IPS-18a (cell line): ENCODE data around the gene COL9A3.
"Not testable (repeated sequence)": the region's sequence is repeated elsewhere in the genome, so short reads cannot be mapped to it uniquely, and the experiment has no call there.

Source experiments
- H3K27ac ChIP-seq: one replicate; pipeline ENCODE4 v1.5.1; 2013; ENCODE audit warnings: low read length
- H3K27me3 ChIP-seq: one replicate; pipeline ENCODE4 v1.6.1; 2013; ENCODE audit warnings: mild to moderate bottlenecking, low read length; ENCODE audit not compliant: control insufficient read depth, insufficient read depth
- H3K36me3 ChIP-seq: one replicate; pipeline ENCODE4 v1.6.1; 2013; ENCODE audit warnings: low read depth, low read length; ENCODE audit not compliant: control insufficient read depth
- H3K4me1 ChIP-seq: one replicate; pipeline ENCODE4 v1.6.1; 2013; ENCODE audit warnings: low read depth, low read length; ENCODE audit not compliant: control insufficient read depth
- H3K4me3 ChIP-seq: one replicate; pipeline ENCODE4 v1.5.1; 2013; ENCODE audit warnings: low read length
- H3K9ac ChIP-seq: one replicate; pipeline ENCODE4 v1.6.1; 2013; ENCODE audit warnings: mild to moderate bottlenecking, low read length, moderate library complexity
- H3K9me3 ChIP-seq: one replicate; pipeline ENCODE4 v1.6.1; 2013; ENCODE audit warnings: low read depth, low read length; ENCODE audit not compliant: control insufficient read depth

The COL9A3 gene

DNA sequence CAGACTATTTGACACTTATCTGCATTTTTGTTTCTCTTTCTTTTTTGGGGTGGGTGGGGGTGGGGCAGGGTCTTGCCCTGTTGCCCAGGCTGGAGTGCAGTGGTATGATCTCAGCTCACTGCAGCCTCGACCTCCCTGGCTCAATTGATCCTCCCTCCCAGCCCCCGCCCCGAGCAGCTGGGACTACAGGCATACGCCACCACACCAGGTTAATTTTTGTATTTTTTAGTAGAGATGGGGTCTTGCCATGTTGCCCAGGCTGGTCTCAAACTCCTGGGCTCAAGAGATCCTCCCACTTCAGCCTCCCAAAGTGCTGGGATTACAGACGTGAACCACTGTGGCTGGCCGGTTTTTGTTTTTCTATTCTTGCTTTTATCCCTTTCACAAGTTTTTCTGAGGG lies 36.5 kb downstream of the COL9A3 start:
- H3K9ac ChIP-seq, H3K9me3 ChIP-seq, H3K4me3 ChIP-seq, H3K27ac ChIP-seq, H3K4me1 ChIP-seq, H3K27me3 ChIP-seq: not testable (repeated sequence)
- peaks cover 34% of the 10 kb centered on the region for H3K36me3 ChIP-seq

DNA sequence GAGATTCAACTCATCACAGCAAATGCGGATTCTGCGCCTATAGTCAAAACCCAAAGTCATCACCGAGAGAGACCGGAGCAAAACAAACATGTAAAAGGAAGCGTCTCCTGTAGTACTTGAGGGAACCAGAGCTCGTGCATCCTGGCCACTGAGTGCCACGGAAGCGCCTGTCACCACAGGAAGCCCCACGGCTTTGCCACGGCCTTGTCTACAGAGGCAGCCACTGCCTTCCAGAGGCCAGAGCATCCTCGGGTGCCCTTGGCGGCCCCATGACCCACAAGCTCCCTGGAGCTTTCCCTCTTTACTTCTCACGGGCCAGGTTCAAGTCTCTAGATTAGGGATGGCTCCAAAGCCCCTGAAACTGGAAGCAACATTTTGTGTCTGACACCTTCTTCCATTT lies 37.3 kb downstream of the COL9A3 start:
- H3K27me3 ChIP-seq, result no peaks in the 10 kb centered on the region
- H3K9me3 ChIP-seq, result no peaks in the 10 kb centered on the region
- peaks cover 34% of the 10 kb centered on the region for H3K36me3 ChIP-seq
- no peaks in the 10 kb centered on the region for H3K4me1 ChIP-seq
- no peak overlapping the region for H3K9ac ChIP-seq
- H3K4me3 ChIP-seq, result no peak overlapping the region
- no peak overlapping the region for H3K27ac ChIP-seq

DNA sequence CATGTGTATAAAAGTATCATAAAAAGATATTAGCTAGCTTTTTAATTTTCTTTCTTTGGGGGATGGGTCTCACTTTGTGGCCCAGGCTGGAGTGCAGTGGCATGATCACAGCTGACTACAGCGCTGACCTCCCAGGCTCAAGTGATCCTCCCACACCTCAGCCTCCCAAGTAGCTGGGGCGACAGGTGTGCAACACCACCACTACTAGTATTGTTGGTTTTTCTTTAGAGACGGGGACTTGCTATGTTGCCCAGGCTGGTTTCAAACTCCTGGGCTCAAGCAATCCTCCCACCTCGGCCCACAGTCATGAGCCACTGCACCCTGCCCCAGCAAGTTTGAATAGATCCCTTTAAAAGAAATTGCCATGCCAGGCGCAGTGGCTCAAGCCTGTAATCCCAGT lies 38.3 kb downstream of the COL9A3 start:
- Histone ChIP-seq H3K27me3 (peaks cover 3% of the 10 kb centered on the region), H3K9me3 (no peaks in the 10 kb centered on the region), H3K4me3 (no peak overlapping the region), H3K4me1 (peaks cover 3% of the 10 kb centered on the region), H3K27ac (no peak overlapping the region), H3K36me3 (peaks cover 34% of the 10 kb centered on the region), H3K9ac (no peak overlapping the region)

GRCh38 chr20:62856931-62857619 lies 40.2 kb downstream of the COL9A3 start:
- H3K4me3 ChIP-seq, result no peak overlapping the region
- peaks cover 32% of the 10 kb centered on the region for H3K36me3 ChIP-seq
- peaks cover 7% of the 10 kb centered on the region for H3K4me1 ChIP-seq
- H3K9me3 ChIP-seq, result no peaks in the 10 kb centered on the region
- H3K9ac ChIP-seq, result no peak overlapping the region
- peaks cover 9% of the 10 kb centered on the region for H3K27me3 ChIP-seq
- H3K27ac ChIP-seq, result no peak overlapping the region

DNA sequence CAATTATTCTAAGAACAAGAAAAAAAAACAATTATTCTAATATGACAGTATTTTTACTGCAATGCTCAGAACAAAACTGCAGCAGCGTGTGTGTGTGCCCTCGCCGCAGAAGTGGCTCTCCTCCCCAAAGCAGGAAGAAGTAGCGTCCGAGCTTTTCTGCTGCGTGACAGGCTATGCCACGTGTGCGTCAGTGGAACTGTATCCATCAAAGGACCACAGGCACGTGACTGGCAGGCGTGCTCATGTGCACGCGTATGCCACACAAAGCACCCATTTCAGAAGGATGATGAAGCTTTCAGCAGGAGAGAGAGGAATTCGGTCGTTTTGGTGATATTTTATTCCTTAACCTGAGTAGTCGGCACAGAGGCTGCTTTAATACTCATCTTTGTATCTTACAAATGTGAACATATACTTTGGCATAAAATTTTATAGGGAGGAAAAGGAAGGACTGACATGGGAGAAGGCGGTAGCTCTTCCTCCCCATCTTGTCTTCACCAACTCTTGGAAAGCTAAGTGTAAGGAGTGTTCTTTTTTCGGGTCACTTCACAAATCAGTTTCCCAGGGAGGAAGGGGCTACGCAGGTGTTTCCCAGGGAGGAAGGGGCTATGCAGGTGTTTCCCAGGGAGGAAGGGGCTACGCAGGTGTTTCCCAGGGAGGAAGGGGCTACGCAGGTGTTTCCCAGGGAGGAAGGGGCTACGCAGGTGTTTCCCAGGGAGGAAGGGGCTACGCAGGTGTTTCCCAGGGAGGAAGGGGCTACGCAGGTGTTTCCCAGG lies 41.4 kb downstream of the COL9A3 start:
- Histone ChIP-seq H3K4me1 (peaks cover 14% of the 10 kb centered on the region), H3K27ac (no peak overlapping the region), H3K9me3 (no peaks in the 10 kb centered on the region), H3K36me3 (peaks cover 24% of the 10 kb centered on the region), H3K4me3 (no peak overlapping the region), H3K27me3 (peaks cover 9% of the 10 kb centered on the region), H3K9ac (no peak overlapping the region)

DNA sequence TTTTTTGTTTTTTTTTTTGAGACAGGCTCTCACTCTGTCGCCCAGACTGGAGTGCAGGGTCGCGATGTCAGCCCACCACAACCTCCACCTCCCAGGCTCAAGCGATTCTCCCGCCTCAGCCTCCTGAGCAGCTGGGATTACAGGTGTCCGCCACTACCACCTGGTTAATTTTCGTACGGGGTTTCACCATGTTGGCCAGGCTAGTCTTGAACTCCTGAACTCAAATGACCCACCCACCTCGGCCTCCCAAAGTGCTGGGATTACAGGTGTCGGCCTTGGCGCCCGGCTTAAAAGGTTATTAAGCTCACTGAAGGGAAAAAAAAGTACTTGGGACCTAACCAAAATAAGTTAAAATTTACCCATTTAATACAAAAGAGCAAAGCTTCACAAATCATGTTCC lies 42.9 kb downstream of the COL9A3 start:
- Histone ChIP-seq H3K4me3 (peak overlapping the region; percentile 34), H3K4me1 (peaks cover 14% of the 10 kb centered on the region), H3K27me3 (peaks cover 9% of the 10 kb centered on the region), H3K27ac (no peak overlapping the region), H3K9ac (no peak overlapping the region), H3K9me3 (no peaks in the 10 kb centered on the region), H3K36me3 (peaks cover 12% of the 10 kb centered on the region)

DNA sequence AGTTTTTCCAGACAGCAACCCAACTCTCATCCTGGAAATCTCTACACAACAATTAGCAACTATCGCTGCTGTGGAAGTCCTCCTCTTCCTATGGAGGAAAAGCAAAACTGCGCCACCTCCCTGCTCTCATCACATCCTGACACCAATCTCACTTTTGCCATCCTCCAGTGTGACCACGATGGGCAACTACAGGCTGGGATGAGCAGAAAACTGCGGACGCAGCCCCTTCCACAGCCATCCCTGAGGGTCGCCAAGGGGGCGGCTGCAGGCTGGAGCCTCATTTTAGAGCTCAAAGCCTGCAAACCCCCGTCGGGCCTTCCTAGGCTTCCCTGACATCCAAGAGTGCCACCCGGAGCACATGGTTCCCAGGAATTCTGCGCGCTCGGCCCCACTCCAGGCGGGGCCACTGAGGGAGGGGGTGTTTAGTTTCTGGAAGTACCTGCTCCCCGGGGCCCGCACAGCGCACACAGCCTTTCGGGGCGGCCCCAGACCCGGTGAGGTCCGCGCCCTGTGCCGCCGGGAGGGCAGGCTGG lies 43.6 kb downstream of the COL9A3 start:
- Histone ChIP-seq H3K9me3 (no peaks in the 10 kb centered on the region), H3K27me3 (peaks cover 9% of the 10 kb centered on the region), H3K4me1 (peaks cover 14% of the 10 kb centered on the region), H3K27ac (no peak overlapping the region), H3K36me3 (peaks cover 6% of the 10 kb centered on the region), H3K9ac (no peak overlapping the region), H3K4me3 (peak overlapping the region; percentile 34)

DNA sequence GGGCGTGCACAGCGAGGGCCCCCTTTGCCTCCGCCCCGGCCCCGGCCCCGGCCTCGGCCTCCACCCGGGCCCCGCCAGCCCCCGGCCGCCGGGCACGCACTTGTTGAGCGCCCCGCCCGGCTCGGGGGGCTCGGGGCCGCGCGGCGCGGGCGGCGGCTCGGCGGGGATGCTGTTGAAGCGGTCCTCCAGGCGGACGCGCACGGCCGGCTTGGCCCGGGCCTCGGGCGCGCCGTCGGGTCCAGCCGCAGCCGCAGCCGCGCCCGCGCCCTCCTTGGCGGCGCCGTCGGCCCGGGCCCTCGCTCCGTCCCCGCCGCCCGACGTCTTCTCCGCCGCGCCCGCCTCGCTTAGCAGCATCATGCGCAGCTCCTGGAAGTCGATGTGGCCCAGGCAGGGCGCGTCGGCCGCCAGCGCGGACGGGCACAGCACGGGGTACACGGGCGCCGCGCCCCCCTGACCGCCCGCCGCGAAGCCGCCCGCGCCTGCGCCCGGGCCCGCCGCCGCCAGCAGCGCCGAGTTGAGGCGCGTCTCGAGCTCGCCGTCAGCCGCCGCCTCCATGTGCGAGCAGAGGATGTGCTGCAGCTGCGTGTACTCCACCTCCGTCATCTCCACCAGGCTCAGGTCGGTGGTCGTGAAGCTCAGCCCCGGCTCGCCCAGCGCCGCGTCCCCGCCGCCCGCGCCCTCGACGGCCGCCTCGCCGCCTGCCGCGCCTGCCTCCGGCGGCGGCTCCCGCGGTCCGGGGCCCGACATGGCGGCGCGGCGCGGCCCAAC lies 44.3 kb downstream of the COL9A3 start:
- H3K27ac ChIP-seq, result no peak overlapping the region
- peak overlapping the region; percentile 34 for H3K4me3 ChIP-seq
- no peaks in the 10 kb centered on the region for H3K9me3 ChIP-seq
- no peak overlapping the region for H3K9ac ChIP-seq
- peaks cover 14% of the 10 kb centered on the region for H3K4me1 ChIP-seq
- H3K27me3 ChIP-seq, result peaks cover 9% of the 10 kb centered on the region
- H3K36me3 ChIP-seq, result peaks cover 6% of the 10 kb centered on the region

DNA sequence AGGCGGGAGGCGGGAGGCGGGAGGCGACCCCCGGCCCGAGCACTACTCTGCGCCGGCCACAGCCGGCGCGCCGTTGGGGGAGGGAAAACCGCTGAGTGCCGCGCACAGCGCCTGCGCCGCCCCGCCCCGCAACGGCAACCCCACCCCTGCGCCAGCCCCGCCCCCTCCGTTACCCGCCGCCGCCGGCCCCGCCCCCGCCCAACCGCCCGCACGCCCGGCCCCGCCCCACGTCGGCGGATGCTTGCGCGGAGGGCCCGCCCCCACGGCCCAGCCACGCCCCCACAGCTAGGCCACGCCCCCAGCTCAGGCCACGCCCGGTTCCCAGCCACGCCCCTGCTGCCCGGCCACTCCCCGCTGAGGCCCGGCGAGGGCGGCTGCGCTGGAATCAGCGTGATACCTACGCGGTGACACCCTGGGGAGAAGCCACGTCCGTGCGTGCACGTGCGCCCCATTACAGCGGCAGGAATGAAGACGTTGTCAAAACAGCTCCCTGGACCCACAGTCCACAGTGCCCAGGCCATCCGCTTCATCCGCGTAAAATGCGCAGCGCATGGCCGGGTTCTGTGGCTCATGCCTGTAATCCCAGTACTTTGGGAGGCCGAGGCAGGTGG lies 45.0 kb downstream of the COL9A3 start, which contains the start of gene TCFL5:
TSS of gene TCFL5 (minus strand) at position 97 of the 611 bp plus-strand sequence. CDS start 152 bp downstream, outside the sequence.
- peak within 1 kb of the TSS; percentile 39 for H3K4me3 ChIP-seq
- H3K27me3 ChIP-seq, result peaks cover 9% of the 10 kb centered on the region
- no peak within 1 kb of the TSS for H3K27ac ChIP-seq
- peaks cover 4% of the 10 kb centered on the region for H3K36me3 ChIP-seq
- H3K9me3 ChIP-seq, result no peaks in the 10 kb centered on the region
- no peak within 1 kb of the TSS for H3K9ac ChIP-seq
- peaks cover 14% of the 10 kb centered on the region for H3K4me1 ChIP-seq

DNA sequence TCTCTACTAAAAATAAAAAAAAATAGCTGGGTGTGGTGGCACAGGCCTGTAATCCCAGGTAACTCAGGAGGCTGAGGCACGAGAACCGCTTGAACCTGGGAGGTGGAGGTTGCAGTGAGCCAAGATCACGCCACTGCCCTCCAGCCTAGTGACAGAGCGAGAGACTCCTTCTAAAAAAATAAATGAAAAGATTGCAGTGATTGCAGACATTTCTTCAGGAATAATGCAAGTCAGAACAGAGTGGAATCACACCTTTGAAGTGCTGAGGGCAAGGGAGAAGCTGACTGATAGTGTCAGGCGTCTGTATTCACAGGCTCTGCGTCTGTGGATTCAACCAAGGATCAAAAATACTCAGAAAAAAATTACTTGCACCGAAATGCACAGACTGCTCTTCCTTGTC lies 47.4 kb downstream of the COL9A3 start:
- Histone ChIP-seq H3K4me1 (peaks cover 14% of the 10 kb centered on the region), H3K36me3 (no peaks in the 10 kb centered on the region), H3K4me3 (no peak overlapping the region)

More for the DNA sequence above, 47.4 kb downstream of the COL9A3 start:
- Histone ChIP-seq H3K27ac (no peak overlapping the region), H3K9ac (no peak overlapping the region), H3K9me3 (no peaks in the 10 kb centered on the region), H3K27me3 (peaks cover 9% of the 10 kb centered on the region)
